Kidney (tissue), 22 donors: Measurements from ENCODE around the gene PPP1R2B. TPM values are rescaled to one million over a fixed set of nuclear protein-coding genes. Genes with fewer than 3 reads are reported as not detected.

ENCODE experiments used
- DNase-seq, 5 donors: peaks; one replicate each; pipeline ENCODE4 v3.0.0-alpha.2; 2013 to 2020
- FAIRE-seq: peaks from 2 replicates; lab custom pipeline; 2012; peaks lifted over from hg19 to GRCh38; lab: Jason Lieb, UNC
- H3K27ac ChIP-seq, 2 donors: one replicate each; pipeline ENCODE4 v1.7.0; 2013; ENCODE audit warnings: low read depth in 2 of 2, low read length in 2 of 2, inconsistent platforms in 1 of 2
- H3K27me3 ChIP-seq: one replicate; pipeline ENCODE4 v1.7.1; 2013; ENCODE audit warnings: low read length, inconsistent platforms; ENCODE audit not compliant: control insufficient read depth, insufficient read depth
- H3K36me3 ChIP-seq, 3 donors: one replicate each; pipeline versions ENCODE4 v1.7.0 to v1.7.1; 2013; ENCODE audit warnings: low read length in 3 of 3, control low read depth in 1 of 3, inconsistent platforms in 1 of 3; ENCODE audit not compliant: insufficient read depth in 3 of 3, control insufficient read depth in 2 of 3
- H3K4me1 ChIP-seq, 3 donors: one replicate each; pipeline versions ENCODE4 v1.7.0 to v1.7.1; 2013; ENCODE audit warnings: low read length in 3 of 3, inconsistent platforms in 1 of 3, low read depth in 1 of 3; ENCODE audit not compliant: control insufficient read depth in 2 of 3, insufficient read depth in 2 of 3
- H3K4me3 ChIP-seq, 3 donors: one replicate each; pipeline versions ENCODE4 v1.7.0 to v1.8.1; 2013; ENCODE audit warnings: low read length in 3 of 3, control low read depth in 1 of 3, inconsistent platforms in 1 of 3
- H3K9ac ChIP-seq, 3 donors: one replicate each; pipeline versions ENCODE4 v1.7.0 to v1.7.1; 2013; ENCODE audit warnings: low read length in 3 of 3, control low read depth in 1 of 3, inconsistent platforms in 1 of 3
- H3K9me3 ChIP-seq, 3 donors: one replicate each; pipeline versions ENCODE4 v1.7.0 to v1.7.1; 2013; ENCODE audit warnings: low read length in 3 of 3, control low read depth in 1 of 3, inconsistent platforms in 1 of 3; ENCODE audit not compliant: control insufficient read depth in 2 of 3, insufficient read depth in 1 of 3
- intact Hi-C: fragments of 100-400 bp; cut with DNase I; formaldehyde crosslinking; loops from one replicate; pipeline ENCODE4 v1.11.1; 2022
- long read RNA-seq, 10 donors: library from polyadenylated mRNA in 1 of 10; unstranded in 1 of 10; transcript quantifications; one replicate each; pipeline ENCODE4 v2.0.0 and lab custom pipeline, GENCODE V29; 2021 to 2026
- polyA plus RNA-seq: library from polyadenylated mRNA; stranded (reverse); fragments of 350-450 nt; fragmentation: Illumina TruSeq; extraction: RNeasy Lipid Tissue Mini Kit (QIAGEN cat#74804); gene quantifications from one replicate; pipeline ENCODE4 v1.2.3, GENCODE V29; 2014; ENCODE audit warnings: low read depth, low replicate concordance; ENCODE audit not compliant: insufficient read depth
- total RNA-seq: library from RNA; stranded (reverse); fragmentation: NEBNext Ultra II Directional; extraction: Animal tissue kit (Norgen Biotek cat#: 25700); gene quantifications from one replicate; pipeline ENCODE4 v1.2.1, GENCODE V29; 2021
- TF ChIP-seq, protein P1 (sequence below): IDR thresholded peaks from 3 replicates; pipeline ENCODE4 v1.5.1; 2012; ENCODE audit warnings: mild to moderate bottlenecking, moderate library complexity, borderline replicate concordance; ENCODE audit not compliant: insufficient read depth; ENCODE audit errors: extremely low read depth
- donor health status: control.
- donor health status: control.
- donor health status: control.
- donor health status: control.
- donor health status: control.
- donor health status: DM: yes; HTN: yes; CAD: no.
- donor health status: Normal renal cell carcinoma (clear cell type).

Gene PPP1R2B
- not detected for total RNA-seq
- not detected for polyA plus RNA-seq
- long read RNA-seq, donor 1, result 0 reads
- long read RNA-seq, donor 2, result 0 reads
- long read RNA-seq, donor 3, result 0 reads
- long read RNA-seq, donor 4, result 0 reads
- long read RNA-seq, donor 5, result 0 reads
- long read RNA-seq, donor 6, result 0 reads
- long read RNA-seq, donor 7, result 0 reads
- long read RNA-seq, donor 8, result 0 reads
- long read RNA-seq, donor 9, result 0 reads
- long read RNA-seq, donor 10, result 0 reads

DNA sequence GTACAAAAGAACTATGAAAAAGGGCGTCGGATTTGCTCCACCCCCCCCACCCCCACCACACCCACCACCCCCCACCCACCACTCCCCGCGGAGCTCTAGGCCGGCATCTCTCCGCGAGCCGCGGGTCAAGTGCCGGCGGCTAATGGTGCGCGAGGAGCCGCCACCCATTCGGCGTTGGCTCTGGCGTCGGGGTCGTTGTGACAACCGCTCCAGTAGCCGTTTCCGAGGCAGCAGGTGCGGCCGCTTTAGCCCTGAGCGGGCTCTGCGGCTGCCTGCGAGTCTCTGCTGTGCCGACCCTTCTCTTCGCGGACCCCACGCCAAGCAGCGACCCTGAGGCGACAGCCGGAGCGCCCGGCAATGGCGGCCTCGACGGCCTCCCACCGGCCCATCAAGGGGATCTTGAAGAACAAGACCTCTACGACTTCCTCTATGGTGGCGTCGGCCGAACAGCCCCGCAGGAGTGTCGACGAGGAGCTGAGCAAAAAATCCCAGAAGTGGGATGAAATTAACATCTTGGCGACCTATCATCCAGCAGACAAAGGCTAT is at the start of gene PPP1R2B:
TSS of gene PPP1R2B (plus strand) at position 90 of the 546 bp plus-strand sequence. CDS start at position 358, 268 bp downstream.
- TF ChIP-seq, protein P1, sequence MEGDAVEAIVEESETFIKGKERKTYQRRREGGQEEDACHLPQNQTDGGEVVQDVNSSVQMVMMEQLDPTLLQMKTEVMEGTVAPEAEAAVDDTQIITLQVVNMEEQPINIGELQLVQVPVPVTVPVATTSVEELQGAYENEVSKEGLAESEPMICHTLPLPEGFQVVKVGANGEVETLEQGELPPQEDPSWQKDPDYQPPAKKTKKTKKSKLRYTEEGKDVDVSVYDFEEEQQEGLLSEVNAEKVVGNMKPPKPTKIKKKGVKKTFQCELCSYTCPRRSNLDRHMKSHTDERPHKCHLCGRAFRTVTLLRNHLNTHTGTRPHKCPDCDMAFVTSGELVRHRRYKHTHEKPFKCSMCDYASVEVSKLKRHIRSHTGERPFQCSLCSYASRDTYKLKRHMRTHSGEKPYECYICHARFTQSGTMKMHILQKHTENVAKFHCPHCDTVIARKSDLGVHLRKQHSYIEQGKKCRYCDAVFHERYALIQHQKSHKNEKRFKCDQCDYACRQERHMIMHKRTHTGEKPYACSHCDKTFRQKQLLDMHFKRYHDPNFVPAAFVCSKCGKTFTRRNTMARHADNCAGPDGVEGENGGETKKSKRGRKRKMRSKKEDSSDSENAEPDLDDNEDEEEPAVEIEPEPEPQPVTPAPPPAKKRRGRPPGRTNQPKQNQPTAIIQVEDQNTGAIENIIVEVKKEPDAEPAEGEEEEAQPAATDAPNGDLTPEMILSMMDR, result no peak
- DNase-seq (peak in 1 of 5 donors; percentile 50), FAIRE-seq (no peak)
- Histone ChIP-seq H3K36me3 (no peaks in the 10 kb centered on the region), H3K9ac (no peak within 1 kb of the TSS), H3K27me3 (no peaks in the 10 kb centered on the region), H3K4me3 (no peak within 1 kb of the TSS), H3K27ac (no peak within 1 kb of the TSS), H3K9me3 (peaks cover 0 to 5% (median 2%) of the 10 kb centered on the region in 3 donors), H3K4me1 (no peaks in the 10 kb centered on the region)
- intact Hi-C loops, result no loop called here

DNA sequence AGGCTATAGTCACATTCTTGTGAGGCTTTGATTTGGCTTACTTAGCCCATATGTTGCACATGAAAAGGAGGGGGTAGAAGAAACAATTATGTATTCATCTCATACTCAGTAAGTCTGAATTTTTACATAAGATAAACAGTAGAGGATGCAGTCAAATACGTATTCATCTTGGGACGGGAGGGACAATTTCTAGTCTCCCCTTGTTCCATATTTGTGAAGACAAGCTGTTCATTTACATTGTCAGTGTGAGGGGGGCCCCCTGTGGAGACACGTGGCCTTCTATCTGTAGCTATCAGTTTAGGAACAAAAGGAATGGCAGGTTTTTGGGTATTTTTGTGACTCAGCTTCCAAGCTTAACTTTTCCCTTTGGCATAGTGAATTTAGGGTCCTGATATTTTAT is 49.2 kb upstream of the PPP1R2B start:
- no peak overlapping the region for H3K27ac ChIP-seq
- H3K36me3 ChIP-seq, result no peaks in the 10 kb centered on the region
- intact Hi-C loops, result no loop called here
- DNase-seq (no peak), FAIRE-seq (no peak)
- TF ChIP-seq, protein P1, result no peak
- no peaks in the 10 kb centered on the region for H3K9me3 ChIP-seq
- no peaks in the 10 kb centered on the region for H3K4me1 ChIP-seq
- no peak overlapping the region for H3K4me3 ChIP-seq
- H3K27me3 ChIP-seq, result no peaks in the 10 kb centered on the region
- no peak overlapping the region for H3K9ac ChIP-seq

DNA sequence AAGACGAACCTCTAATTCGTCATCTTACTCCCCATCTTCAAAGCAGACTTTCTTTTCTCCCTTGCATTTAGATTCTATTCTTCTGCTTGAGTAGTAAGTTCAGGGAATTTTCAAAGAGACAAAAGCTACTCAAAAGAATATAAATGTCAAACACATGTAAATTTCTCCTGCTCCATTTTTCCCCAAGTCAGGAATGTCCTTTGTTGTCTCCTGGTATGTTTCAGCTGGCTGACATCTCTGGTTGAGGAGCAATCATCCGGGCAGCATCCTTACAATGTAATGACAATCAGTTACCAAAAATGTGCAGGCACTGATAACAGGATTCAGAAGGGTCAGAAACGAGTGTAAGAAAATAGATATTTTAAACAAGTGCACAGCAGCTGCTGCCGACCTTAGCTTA is 47.6 kb upstream of the PPP1R2B start:
- intact Hi-C loops, result no loop called here
- DNase-seq, result no peak
- TF ChIP-seq, protein P1, result no peak
- Histone ChIP-seq H3K4me3 (no peak overlapping the region), H3K27ac (no peak overlapping the region), H3K4me1 (no peaks in the 10 kb centered on the region), H3K9ac (no peak overlapping the region), H3K36me3 (no peaks in the 10 kb centered on the region), H3K9me3 (no peaks in the 10 kb centered on the region), H3K27me3 (no peaks in the 10 kb centered on the region)
- FAIRE-seq, result no peak
